Measurements from ENCODE around the gene TP63.
A peak's percentile ranks its signal among the peaks of the same experiment; 100 is the strongest.
"Not testable (repeated sequence)": the region's sequence is repeated elsewhere in the genome, so short reads cannot be mapped to it uniquely, and the experiment has no call there.

Gene TP63

GRCh38 chr3:189631373-189631408 lies at the start of gene TP63:
Gene TP63 (plus strand): TSS chr3:189631389. CDS start chr3:189631516, 127 bp downstream.
- DNase-seq (ENCODE audit: low spot score), result no peak

GRCh38 chr3:189582179-189582578 lies 49.0 kb upstream of the TP63 start:
- no peak for DNase-seq (ENCODE audit: low spot score)

- no peak for DNase-seq (ENCODE audit: low spot score)
Measured at GRCh38 chr3:189584645-189585044, 46.5 kb upstream of the TP63 start.

- DNase-seq (ENCODE audit: low spot score), result no peak
Measured at GRCh38 chr3:189586941-189587663, 44.1 kb upstream of the TP63 start.

- DNase-seq (ENCODE audit: low spot score), result no peak
Measured at GRCh38 chr3:189587664-189588040, 43.5 kb upstream of the TP63 start.

GRCh38 chr3:189588070-189588469 lies 43.1 kb upstream of the TP63 start:
- no peak for DNase-seq (ENCODE audit: low spot score)

- peak; percentile 13 for DNase-seq (ENCODE audit: low spot score)
Measured at GRCh38 chr3:189588475-189589178, 42.6 kb upstream of the TP63 start.

- DNase-seq (ENCODE audit: low spot score), result no peak
Measured at GRCh38 chr3:189589179-189589569, 42.0 kb upstream of the TP63 start.

GRCh38 chr3:189590223-189590622 lies 41.0 kb upstream of the TP63 start:
- no peak for DNase-seq (ENCODE audit: low spot score)

- DNase-seq (ENCODE audit: low spot score), result no peak
Measured at GRCh38 chr3:189593581-189593980, 37.6 kb upstream of the TP63 start.

GRCh38 chr3:189596078-189596979 lies 34.9 kb upstream of the TP63 start:
- not testable (repeated sequence) for DNase-seq (ENCODE audit: low spot score)

- no peak for DNase-seq (ENCODE audit: low spot score)
Measured at GRCh38 chr3:189597918-189598317, 33.3 kb upstream of the TP63 start.

- DNase-seq (ENCODE audit: low spot score), result no peak
Measured at GRCh38 chr3:189598530-189599225, 32.5 kb upstream of the TP63 start.

- no peak for DNase-seq (ENCODE audit: low spot score)
Measured at GRCh38 chr3:189602471-189602870, 28.7 kb upstream of the TP63 start.

GRCh38 chr3:189605717-189606116 lies 25.5 kb upstream of the TP63 start:
- DNase-seq (ENCODE audit: low spot score), result no peak

- no peak for DNase-seq (ENCODE audit: low spot score)
Measured at GRCh38 chr3:189606774-189607173, 24.4 kb upstream of the TP63 start.

- not testable (repeated sequence) for DNase-seq (ENCODE audit: low spot score)
Measured at GRCh38 chr3:189612641-189613040, 18.5 kb upstream of the TP63 start.

GRCh38 chr3:189613122-189613521 lies 18.1 kb upstream of the TP63 start:
- DNase-seq (ENCODE audit: low spot score), result no peak

GRCh38 chr3:189621948-189622603 lies 9.1 kb upstream of the TP63 start:
- no peak for DNase-seq (ENCODE audit: low spot score)

- DNase-seq (ENCODE audit: low spot score), result no peak
Measured at GRCh38 chr3:189622629-189623028, 8.6 kb upstream of the TP63 start.

- no peak for DNase-seq (ENCODE audit: low spot score)
Measured at GRCh38 chr3:189624130-189624529, 7.1 kb upstream of the TP63 start.

- no peak for DNase-seq (ENCODE audit: low spot score)
Measured at GRCh38 chr3:189625071-189625470, 6.1 kb upstream of the TP63 start.
